Breast epithelium (tissue), 3 donors: Measurements from ENCODE around the gene ANKS1A.

Source experiments
- POLR2A ChIP-seq: fragments of 450-650 bp; IDR thresholded peaks from one replicate; pipeline ENCODE4 v1.6.1; 2016; ENCODE audit warnings: antibody characterized with exemption, mild to moderate bottlenecking, moderate library complexity
- TF ChIP-seq, protein P1 (sequence below), 3 donors: fragments of 450-650 bp; IDR thresholded peaks; one replicate each; pipeline ENCODE4 v1.5.1; 2016 to 2017; ENCODE audit warnings: antibody characterized with exemption in 3 of 3, mild to moderate bottlenecking in 3 of 3, moderate library complexity in 3 of 3

- no peak for TF ChIP-seq POLR2A
- TF ChIP-seq, protein P1, sequence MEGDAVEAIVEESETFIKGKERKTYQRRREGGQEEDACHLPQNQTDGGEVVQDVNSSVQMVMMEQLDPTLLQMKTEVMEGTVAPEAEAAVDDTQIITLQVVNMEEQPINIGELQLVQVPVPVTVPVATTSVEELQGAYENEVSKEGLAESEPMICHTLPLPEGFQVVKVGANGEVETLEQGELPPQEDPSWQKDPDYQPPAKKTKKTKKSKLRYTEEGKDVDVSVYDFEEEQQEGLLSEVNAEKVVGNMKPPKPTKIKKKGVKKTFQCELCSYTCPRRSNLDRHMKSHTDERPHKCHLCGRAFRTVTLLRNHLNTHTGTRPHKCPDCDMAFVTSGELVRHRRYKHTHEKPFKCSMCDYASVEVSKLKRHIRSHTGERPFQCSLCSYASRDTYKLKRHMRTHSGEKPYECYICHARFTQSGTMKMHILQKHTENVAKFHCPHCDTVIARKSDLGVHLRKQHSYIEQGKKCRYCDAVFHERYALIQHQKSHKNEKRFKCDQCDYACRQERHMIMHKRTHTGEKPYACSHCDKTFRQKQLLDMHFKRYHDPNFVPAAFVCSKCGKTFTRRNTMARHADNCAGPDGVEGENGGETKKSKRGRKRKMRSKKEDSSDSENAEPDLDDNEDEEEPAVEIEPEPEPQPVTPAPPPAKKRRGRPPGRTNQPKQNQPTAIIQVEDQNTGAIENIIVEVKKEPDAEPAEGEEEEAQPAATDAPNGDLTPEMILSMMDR (IDR thresholded peaks at IDR 0.05): no peak
These were observed 33.6 kb upstream of the ANKS1A start for GRCh38 chr6:34855463-34855862.
